HG02571 (cell line): ENCODE measurements around the gene DNMT3A.
"Not testable (repeated sequence)": the region's sequence is repeated elsewhere in the genome, so short reads cannot be mapped to it uniquely, and the experiment has no call there.

Experiments
- ATAC-seq: cut with Tn5 transposase; IDR thresholded peaks from one replicate; pipeline ENCODE4 v1.9.1; 2021; ENCODE audit warnings: mild to moderate bottlenecking, moderate library complexity; ENCODE audit not compliant: unreplicated experiment

DNMT3A gene

GRCh38 chr2:25215948-25216679 is 125.6 kb downstream of the DNMT3A start:
- peak; percentile 50 for ATAC-seq

- ATAC-seq, result peak; percentile 8
Measured at GRCh38 chr2:25215232-25215631, 126.5 kb downstream of the DNMT3A start.

- no peak for ATAC-seq
Measured at GRCh38 chr2:25213229-25213628, 128.5 kb downstream of the DNMT3A start.

GRCh38 chr2:25210923-25211322 is 130.8 kb downstream of the DNMT3A start:
- not testable (repeated sequence) for ATAC-seq

GRCh38 chr2:25207078-25207545 is 134.6 kb downstream of the DNMT3A start:
- ATAC-seq, result no peak

GRCh38 chr2:25204190-25204838 is 137.4 kb downstream of the DNMT3A start:
- ATAC-seq, result no peak

- ATAC-seq, result no peak
Measured at GRCh38 chr2:25202275-25202674, 139.4 kb downstream of the DNMT3A start.

- ATAC-seq, result no peak
Measured at GRCh38 chr2:25201794-25202193, 139.9 kb downstream of the DNMT3A start.

GRCh38 chr2:25201265-25201664 is 140.5 kb downstream of the DNMT3A start:
- ATAC-seq, result no peak

GRCh38 chr2:25198576-25198975 is 143.1 kb downstream of the DNMT3A start:
- no peak for ATAC-seq

GRCh38 chr2:25198209-25198525 is 143.6 kb downstream of the DNMT3A start:
- no peak for ATAC-seq

GRCh38 chr2:25197336-25198208 is 144.2 kb downstream of the DNMT3A start:
- no peak for ATAC-seq

- no peak for ATAC-seq
Measured at GRCh38 chr2:25194576-25195122, 147.1 kb downstream of the DNMT3A start.

GRCh38 chr2:25190536-25190935 is 151.2 kb downstream of the DNMT3A start:
- ATAC-seq, result no peak

GRCh38 chr2:25188405-25188804 is 153.3 kb downstream of the DNMT3A start:
- ATAC-seq, result no peak

- ATAC-seq, result no peak
Measured at GRCh38 chr2:25187729-25188350, 153.9 kb downstream of the DNMT3A start.

GRCh38 chr2:25184254-25184653 is 157.5 kb downstream of the DNMT3A start:
- no peak for ATAC-seq

GRCh38 chr2:25178976-25179375 is 162.7 kb downstream of the DNMT3A start:
- no peak for ATAC-seq
